ENCODE data around the gene NUP107.

- TF ChIP-seq CTCF (IDR thresholded peaks at IDR 0.05) = no peak
- TF ChIP-seq CBFB (CRISPR knock-in tag; IDR thresholded peaks at IDR 0.05; ENCODE audit: low read depth) = no peak
- no peak for TF ChIP-seq PREB (CRISPR knock-in tag; IDR thresholded peaks at IDR 0.05; ENCODE audit: borderline replicate concordance)
- TF ChIP-seq PRDM15 (CRISPR knock-in tag; IDR thresholded peaks at IDR 0.05) = no peak
- TF ChIP-seq ZNF425 (CRISPR knock-in tag; conservative IDR thresholded peaks at IDR 0.05) = no peak
- TF ChIP-seq NFE2L1 (CRISPR knock-in tag; IDR thresholded peaks at IDR 0.05) = no peak
These were observed 38.6 kb upstream of the NUP107 start for GRCh38 chr12:68648179-68648578.
